H1 (cell line): ENCODE measurements around the gene CCSAP. TPM values are rescaled to one million over a fixed set of nuclear protein-coding genes. Genes with fewer than 3 reads are reported as not detected.

Source experiments
- CTCF ChIA-PET: fragments of 300-600 bp; sonication (Branson Sonifier 250); formaldehyde crosslinking; loops from one replicate; lab custom pipeline; 2021; ENCODE audit not compliant: partially characterized antibody; lab: Charles Lee
- POLR2A ChIA-PET: fragments of 300-600 bp; sonication (Branson Sonifier 250); formaldehyde crosslinking; loops from one replicate; lab custom pipeline; 2021; ENCODE audit warnings: inconsistent platforms; ENCODE audit not compliant: partially characterized antibody; lab: Charles Lee
- DNase-seq, 2 experiments: peaks; one replicate each; pipeline versions ENCODE4 v3.0.0 to v3.0.0-alpha.2; 2010 to 2022; ENCODE audit warnings: low spot score in 2 of 2, low read depth in 1 of 2, mixed read lengths in 1 of 2
- FAIRE-seq: peaks from 2 replicates; lab custom pipeline; 2011; peaks lifted over from hg19 to GRCh38; lab: Jason Lieb, UNC
- H2AFZ ChIP-seq: 2 replicates; pipeline ENCODE4 v1.8.1; 2012; ENCODE audit warnings: low read length, inconsistent platforms
- H2AK5ac ChIP-seq: 2 replicates; pipeline ENCODE4 v1.6.1; 2013; ENCODE audit warnings: low read depth, low read length
- H2BK120ac ChIP-seq: replicated peaks from 2 replicates; pipeline ENCODE3; 2013; ENCODE audit warnings: low read depth, low read length, inconsistent platforms
- H2BK12ac ChIP-seq: 2 replicates; pipeline ENCODE4 v1.6.1; 2013; ENCODE audit warnings: low read depth, low read length
- H2BK15ac ChIP-seq: 2 replicates; pipeline ENCODE4 v1.6.1; 2013; ENCODE audit warnings: low read length
- H2BK20ac ChIP-seq: 2 replicates; pipeline ENCODE4 v1.6.1; 2013; ENCODE audit warnings: low read length
- H2BK5ac ChIP-seq: 2 replicates; pipeline ENCODE4 v1.6.1; 2013; ENCODE audit warnings: low read depth, low read length
- H3K14ac ChIP-seq: 2 replicates; pipeline ENCODE4 v1.6.1; 2013; ENCODE audit warnings: inconsistent platforms; ENCODE audit not compliant: insufficient read length
- H3K18ac ChIP-seq: 2 replicates; pipeline ENCODE4 v1.6.1; 2013; ENCODE audit warnings: low read length; ENCODE audit errors: extremely low read depth
- H3K23ac ChIP-seq: 2 replicates; pipeline ENCODE4 v1.6.1; 2013; ENCODE audit warnings: inconsistent platforms; ENCODE audit not compliant: insufficient read length
- H3K23me2 ChIP-seq: 2 replicates; pipeline ENCODE4 v1.6.1; 2013; ENCODE audit warnings: low read depth, low read length
- H3K27ac ChIP-seq: 2 replicates; pipeline ENCODE4 v1.6.1; 2011; ENCODE audit warnings: low read depth, low read length, inconsistent platforms
- H3K27me3 ChIP-seq, 4 experiments: replicated peaks in 1 of 4; 1 replicate in 1 of 4; 2 replicates in 3 of 4; pipeline versions ENCODE4 v1.6.1 to v1.8.1; 2011 to 2013; ENCODE audit warnings: low read length in 3 of 4, mild to moderate bottlenecking in 3 of 4, inconsistent platforms in 2 of 4, mixed read lengths in 2 of 4, moderate library complexity in 1 of 4; ENCODE audit not compliant: control insufficient read depth in 3 of 4, insufficient read depth in 3 of 4; ENCODE audit errors: extremely low read depth in 1 of 4
- H3K36me3 ChIP-seq, 4 experiments: 2 replicates each; pipeline versions ENCODE4 v1.6.1 to v1.8.1; 2011 to 2013; ENCODE audit warnings: mild to moderate bottlenecking in 4 of 4, low read length in 3 of 4, moderate library complexity in 2 of 4, control low read depth in 1 of 4, inconsistent platforms in 1 of 4; ENCODE audit not compliant: insufficient read depth in 4 of 4, control insufficient read depth in 2 of 4
- H3K4ac ChIP-seq: replicated peaks from 2 replicates; pipeline ENCODE3; 2013; ENCODE audit warnings: low read length, low read depth, mixed read lengths, inconsistent platforms; ENCODE audit not compliant: insufficient read length
- H3K4me1 ChIP-seq, 4 experiments: replicated peaks in 1 of 4; 1 replicate in 1 of 4; 2 replicates in 3 of 4; pipeline versions ENCODE4 v1.6.1 to v1.8.1; 2011 to 2013; ENCODE audit warnings: low read length in 3 of 4, inconsistent platforms in 2 of 4, mixed read lengths in 1 of 4; ENCODE audit not compliant: insufficient read depth in 4 of 4, control insufficient read depth in 3 of 4
- H3K4me2 ChIP-seq, 2 experiments: 2 replicates each; pipeline versions ENCODE4 v1.6.1 to v1.8.1; 2011 to 2013; ENCODE audit warnings: low read depth in 2 of 2, low read length in 2 of 2, control low read depth in 1 of 2, inconsistent platforms in 1 of 2, mild to moderate bottlenecking in 1 of 2; ENCODE audit not compliant: insufficient read depth in 1 of 2
- H3K4me3 ChIP-seq, 4 experiments: fragments of 200-600, 300-600 bp in 1 of 4; sonication (generic), shearing (Covaris generic), sonication (Bioruptor Twin) in 1 of 4; 2 replicates each; pipeline versions ENCODE4 v1.5.1 to v1.8.1; 2011 to 2016; ENCODE audit warnings: low read length in 4 of 4, low read depth in 3 of 4, control low read depth in 2 of 4, inconsistent platforms in 2 of 4, mild to moderate bottlenecking in 2 of 4, mixed read lengths in 1 of 4, moderate library complexity in 1 of 4; ENCODE audit not compliant: insufficient read depth in 2 of 4; ENCODE audit errors: extremely low read depth in 1 of 4
- H3K56ac ChIP-seq: replicated peaks from 2 replicates; pipeline ENCODE3; 2013; ENCODE audit warnings: low read depth, mild to moderate bottlenecking, mixed read lengths, low read length, inconsistent platforms; ENCODE audit not compliant: insufficient read length
- H3K79me1 ChIP-seq: 2 replicates; pipeline ENCODE4 v1.6.1; 2013; ENCODE audit warnings: low read depth, low read length, control low read depth
- H3K79me2 ChIP-seq, 2 experiments: 2 replicates each; pipeline versions ENCODE4 v1.6.1 to v1.8.1; 2012 to 2013; ENCODE audit warnings: low read length in 2 of 2, mild to moderate bottlenecking in 2 of 2, inconsistent platforms in 1 of 2; ENCODE audit not compliant: insufficient read depth in 2 of 2, control insufficient read depth in 1 of 2
- H3K9ac ChIP-seq, 4 experiments: replicated peaks in 1 of 4; 1 replicate in 1 of 4; 2 replicates in 3 of 4; pipeline versions ENCODE4 v1.6.1 to v1.8.1; 2011 to 2013; ENCODE audit warnings: low read depth in 3 of 4, low read length in 3 of 4, control low read depth in 2 of 4, mild to moderate bottlenecking in 2 of 4, moderate library complexity in 2 of 4, inconsistent platforms in 1 of 4; ENCODE audit errors: extremely low read depth in 1 of 4
- H3K9me3 ChIP-seq, 2 experiments: 2 replicates each; pipeline versions ENCODE4 v1.6.1 to v1.8.1; 2012 to 2013; ENCODE audit warnings: mild to moderate bottlenecking in 2 of 2, moderate library complexity in 2 of 2, control low read depth in 1 of 2, inconsistent platforms in 1 of 2, low read depth in 1 of 2, low read length in 1 of 2, mixed read lengths in 1 of 2; ENCODE audit not compliant: insufficient read depth in 2 of 2
- H4K20me1 ChIP-seq, 2 experiments: replicated peaks in 1 of 2; 2 replicates each; pipeline versions ENCODE3 to v1.8.1; 2011 to 2013; ENCODE audit warnings: inconsistent platforms in 2 of 2, low read length in 2 of 2, mild to moderate bottlenecking in 1 of 2; ENCODE audit not compliant: insufficient read depth in 2 of 2, control insufficient read depth in 1 of 2
- H4K5ac ChIP-seq: 2 replicates; pipeline ENCODE4 v1.6.1; 2013; ENCODE audit warnings: low read length, low read depth, mixed read lengths, inconsistent platforms; ENCODE audit not compliant: insufficient read length
- H4K8ac ChIP-seq: 2 replicates; pipeline ENCODE4 v1.8.0; 2013; ENCODE audit warnings: mild to moderate bottlenecking, moderate library complexity, low read length, inconsistent platforms; ENCODE audit not compliant: insufficient read depth; ENCODE audit errors: extremely low read depth
- H4K91ac ChIP-seq: replicated peaks from 2 replicates; pipeline ENCODE3; 2013; ENCODE audit warnings: low read length, mixed read lengths, inconsistent platforms; ENCODE audit not compliant: insufficient read length
- CEBPB ChIP-seq: IDR thresholded peaks from 2 replicates; pipeline ENCODE4 v1.6.1; 2012; ENCODE audit warnings: low read depth, low read length
- KDM5A ChIP-seq: fragments of 200-600 bp; IDR thresholded peaks from 2 replicates; pipeline ENCODE4 v1.7.1; 2012; ENCODE audit warnings: mild to moderate bottlenecking, low read length, inconsistent platforms, mixed read lengths
- polyA plus RNA-seq, 7 experiments: library from polyadenylated mRNA; depleted of rRNA in 3 of 7; stranded (reverse) in 5 of 7; unstranded in 2 of 7; fragments of >200 nt in 5 of 7; fragments of 200-250 nt in 2 of 7; gene quantifications; 1 replicate in 5 of 7; 2 replicates in 1 of 7; 4 replicates in 1 of 7; pipeline versions ENCODE4 v1.2.1 to v1.2.3, GENCODE V29; 2011 to 2013; ENCODE audit warnings: missing spikeins in 2 of 7, mixed read lengths in 2 of 7
- total RNA-seq: library from RNA; stranded (reverse); fragmentation: NEBNext Ultra II Directional; extraction: Animal tissue kit (Norgen Biotek cat#: 25700); gene quantifications from 2 replicates; pipeline ENCODE4 v1.2.1, GENCODE V29; 2021
- TF ChIP-seq, protein P1 (sequence below): IDR thresholded peaks from 2 replicates; pipeline ENCODE4 v1.6.1; 2011; ENCODE audit warnings: low read length, improper control_type of control experiment

CCSAP gene
- total and polyA plus RNA-seq, 2 of the 8 experiments (the other 6 are each of a cell fraction or from before 2014, with no cell fraction given), result 3.5 to 17.2 TPM

DNA sequence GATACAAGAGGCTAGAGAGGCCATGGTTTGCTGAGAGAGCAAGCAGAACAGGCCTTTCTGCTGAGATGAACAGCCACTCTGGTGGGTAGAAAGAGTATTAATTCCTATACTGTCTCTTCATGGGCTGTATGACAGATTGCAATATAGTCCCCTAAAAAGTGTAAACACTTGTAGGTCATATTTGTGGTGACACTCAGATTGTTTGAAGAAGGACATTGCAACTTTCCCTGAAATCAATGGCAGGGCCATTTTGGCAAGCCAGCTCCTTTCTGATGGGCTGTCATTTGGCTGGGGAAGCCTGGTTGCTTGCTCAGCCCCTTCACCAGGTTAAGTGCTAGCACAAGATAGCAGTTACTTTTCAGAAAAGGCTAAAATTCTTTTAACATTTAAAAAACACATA is 44.4 kb downstream of the CCSAP start:
- FAIRE-seq (no peak), DNase-seq (no peak)
- Histone ChIP-seq H2BK120ac (no peak overlapping the region), H3K27ac (no peak overlapping the region), H3K27me3 (no peaks in the 10 kb centered on the region), H3K9ac (no peak overlapping the region), H3K14ac (no peak overlapping the region), H4K20me1 (peaks cover 1 to 10% of the 10 kb centered on the region in 2 experiments), H3K9me3 (no peaks in the 10 kb centered on the region), H3K36me3 (peaks cover 3 to 23% (median 13%) of the 10 kb centered on the region in 4 experiments; a peak in 6 of 8 replicates), H4K8ac (no peak overlapping the region), H3K4ac (no peak overlapping the region), H3K18ac (no peak overlapping the region), H3K23me2 (no peaks in the 10 kb centered on the region), H2AK5ac (no peak overlapping the region), H2BK20ac (no peak overlapping the region), H4K5ac (no peak overlapping the region), H2BK15ac (no peak overlapping the region), H2AFZ (no peak overlapping the region), H3K56ac (no peak overlapping the region), H3K4me3 (no peak overlapping the region), H3K23ac (no peak overlapping the region), H2BK12ac (no peak overlapping the region), H3K79me1 (no peaks in the 10 kb centered on the region; the same call in 1 of the 2 replicates), H2BK5ac (no peak overlapping the region), H3K4me1 (no peaks in the 10 kb centered on the region; a peak in 2 of 7 replicates), H4K91ac (no peak overlapping the region), H3K4me2 (no peak overlapping the region), H3K79me2 (no peaks in the 10 kb centered on the region)
- POLR2A ChIA-PET, result interaction anchor here (0.9 kb wide), 1 partner anchor 99 kb away, joined by 3 read pairs; no protein-coding TSS in a partner anchor
- CTCF ChIA-PET, result no interaction called here
- TF ChIP-seq CEBPB (no peak), KDM5A (no peak)
- TF ChIP-seq, protein P1, sequence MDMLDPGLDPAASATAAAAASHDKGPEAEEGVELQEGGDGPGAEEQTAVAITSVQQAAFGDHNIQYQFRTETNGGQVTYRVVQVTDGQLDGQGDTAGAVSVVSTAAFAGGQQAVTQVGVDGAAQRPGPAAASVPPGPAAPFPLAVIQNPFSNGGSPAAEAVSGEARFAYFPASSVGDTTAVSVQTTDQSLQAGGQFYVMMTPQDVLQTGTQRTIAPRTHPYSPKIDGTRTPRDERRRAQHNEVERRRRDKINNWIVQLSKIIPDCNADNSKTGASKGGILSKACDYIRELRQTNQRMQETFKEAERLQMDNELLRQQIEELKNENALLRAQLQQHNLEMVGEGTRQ, result no peak
